HEK293T (cell line): ENCODE data around the gene ARID3A.

Source experiments
- ARNT ChIP-seq: fragments of 450-650 bp; IDR thresholded peaks from 2 replicates; pipeline ENCODE4 v1.6.1; 2017; ENCODE audit warnings: mild to moderate bottlenecking
- BHLHE40 ChIP-seq: fragments of 450-650 bp; IDR thresholded peaks from 2 replicates; pipeline ENCODE4 v1.6.1; 2016; ENCODE audit warnings: mild to moderate bottlenecking, moderate library complexity, borderline replicate concordance
- FOXA1 ChIP-seq: fragments of 450-650 bp; IDR thresholded peaks from 2 replicates; pipeline ENCODE4 v1.6.1; 2016; ENCODE audit warnings: mild to moderate bottlenecking
- FOXK2 ChIP-seq: fragments of 450-650 bp; IDR thresholded peaks from 2 replicates; pipeline ENCODE4 v1.6.1; 2016; ENCODE audit warnings: mild to moderate bottlenecking
- FOXM1 ChIP-seq: fragments of 450-650 bp; IDR thresholded peaks from 2 replicates; pipeline ENCODE4 v1.6.1; 2017; ENCODE audit warnings: mild to moderate bottlenecking, borderline replicate concordance
- HDGF ChIP-seq: fragments of 450-650 bp; IDR thresholded peaks from 2 replicates; pipeline ENCODE4 v1.6.1; 2017; ENCODE audit warnings: antibody characterized with exemption, borderline replicate concordance
- L3MBTL2 ChIP-seq: fragments of 450-650 bp; conservative IDR thresholded peaks from 2 replicates; pipeline ENCODE4 v1.6.1; 2016; ENCODE audit warnings: mild to moderate bottlenecking
- LEF1 ChIP-seq: fragments of 450-650 bp; IDR thresholded peaks from 2 replicates; pipeline ENCODE4 v1.6.1; 2017; ENCODE audit warnings: mild to moderate bottlenecking, borderline replicate concordance
- NFRKB ChIP-seq: fragments of 450-650 bp; IDR thresholded peaks from 2 replicates; pipeline ENCODE4 v1.6.1; 2016; ENCODE audit warnings: mild to moderate bottlenecking, moderate library complexity
- SP1 ChIP-seq: fragments of 450-650 bp; IDR thresholded peaks from 2 replicates; pipeline ENCODE4 v1.6.1; 2017
- SUZ12 ChIP-seq: fragments of 450-650 bp; IDR thresholded peaks from 2 replicates; pipeline ENCODE4 v1.6.1; 2016; ENCODE audit warnings: mild to moderate bottlenecking
- TARDBP ChIP-seq: fragments of 450-650 bp; IDR thresholded peaks from 2 replicates; pipeline ENCODE4 v1.6.1; 2016
- ZNF384 ChIP-seq: fragments of 450-650 bp; IDR thresholded peaks from 2 replicates; pipeline ENCODE4 v1.6.1; 2016

DNA sequence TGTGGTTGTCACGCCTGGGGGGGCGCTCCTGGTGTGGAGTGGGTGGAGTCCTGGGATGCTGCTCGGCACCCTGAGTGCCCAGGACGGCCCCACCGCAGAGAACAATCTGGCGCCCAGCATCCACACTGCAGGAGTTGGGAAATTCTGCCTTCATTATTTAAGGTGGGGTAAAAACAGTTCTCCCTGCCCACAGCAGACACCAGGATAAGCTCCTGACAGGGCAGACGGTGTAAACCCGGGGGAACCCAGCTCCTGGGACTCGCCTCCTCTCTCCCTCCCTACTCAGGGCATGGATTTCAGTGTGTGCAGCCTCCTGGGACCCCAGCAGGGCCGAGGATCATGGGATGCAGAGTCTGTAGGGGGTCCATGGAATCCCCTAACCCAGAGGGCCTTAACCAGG lies 50.6 kb downstream of the ARID3A start:
- TF ChIP-seq ZNF384 (no peak), ARNT (no peak), SUZ12 (no peak), FOXA1 (no peak), NFRKB (no peak), LEF1 (no peak), FOXM1 (no peak), BHLHE40 (no peak), SP1 (no peak), FOXK2 (no peak), TARDBP (no peak), L3MBTL2 (no peak), HDGF (no peak)
